IPS DF 6.9 (cell line): ENCODE data around the gene LRRFIP2.
"Not testable (repeated sequence)": the region's sequence is repeated elsewhere in the genome, so short reads cannot be mapped to it uniquely, and the experiment has no call there.

ENCODE experiments used
- DNase-seq: peaks from one replicate; pipeline ENCODE4 v3.0.0-alpha.2; 2013; ENCODE audit warnings: low read depth, low spot score
- H3K27ac ChIP-seq: one replicate; pipeline ENCODE4 v1.5.1; 2013; ENCODE audit warnings: low read length, control low read depth
- H3K27me3 ChIP-seq: 2 replicates; pipeline ENCODE4 v1.6.1; 2013; ENCODE audit warnings: mild to moderate bottlenecking, low read length; ENCODE audit not compliant: control insufficient read depth, insufficient read depth
- H3K36me3 ChIP-seq: 2 replicates; pipeline ENCODE4 v1.6.1; 2013; ENCODE audit warnings: low read length; ENCODE audit not compliant: control insufficient read depth, insufficient read depth
- H3K4me1 ChIP-seq: 2 replicates; pipeline ENCODE4 v1.6.1; 2013; ENCODE audit warnings: low read length; ENCODE audit not compliant: control insufficient read depth, insufficient read depth
- H3K4me3 ChIP-seq: 2 replicates; pipeline ENCODE4 v1.5.1; 2013; ENCODE audit warnings: mild to moderate bottlenecking, low read length
- H3K9me3 ChIP-seq: 2 replicates; pipeline ENCODE4 v1.6.1; 2013; ENCODE audit warnings: low read length, inconsistent platforms; ENCODE audit not compliant: control insufficient read depth, insufficient read depth
- WGBS: extraction: QIAGEN DNeasy Blood & Tissue Kit; methylation state at CpG from one replicate; pipeline ENCODE4 v1.1.7; 2013; ENCODE audit warnings: mixed read lengths, missing lambda C conversion rate; ENCODE audit not compliant: insufficient read length, insufficient coverage; 5-methylcytosine and 5-hydroxymethylcytosine counted together

Gene LRRFIP2, protein sequence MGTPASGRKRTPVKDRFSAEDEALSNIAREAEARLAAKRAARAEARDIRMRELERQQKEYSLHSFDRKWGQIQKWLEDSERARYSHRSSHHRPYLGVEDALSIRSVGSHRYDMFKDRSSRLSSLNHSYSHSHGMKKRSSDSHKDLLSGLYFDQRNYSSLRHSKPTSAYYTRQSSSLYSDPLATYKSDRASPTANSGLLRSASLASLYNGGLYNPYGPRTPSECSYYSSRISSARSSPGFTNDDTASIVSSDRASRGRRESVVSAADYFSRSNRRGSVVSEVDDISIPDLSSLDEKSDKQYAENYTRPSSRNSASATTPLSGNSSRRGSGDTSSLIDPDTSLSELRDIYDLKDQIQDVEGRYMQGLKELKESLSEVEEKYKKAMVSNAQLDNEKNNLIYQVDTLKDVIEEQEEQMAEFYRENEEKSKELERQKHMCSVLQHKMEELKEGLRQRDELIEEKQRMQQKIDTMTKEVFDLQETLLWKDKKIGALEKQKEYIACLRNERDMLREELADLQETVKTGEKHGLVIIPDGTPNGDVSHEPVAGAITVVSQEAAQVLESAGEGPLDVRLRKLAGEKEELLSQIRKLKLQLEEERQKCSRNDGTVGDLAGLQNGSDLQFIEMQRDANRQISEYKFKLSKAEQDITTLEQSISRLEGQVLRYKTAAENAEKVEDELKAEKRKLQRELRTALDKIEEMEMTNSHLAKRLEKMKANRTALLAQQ

GRCh38 chr3:37174532-37175126, at the start of gene LRRFIP2:
Gene LRRFIP2, minus strand, starts transcription at chr3:37174582. Its CDS starts 25,599 bp downstream, at chr3:37148983.
- H3K36me3 ChIP-seq, result no peaks in the 10 kb centered on the region
- H3K4me3 ChIP-seq, result peak within 1 kb of the TSS; percentile 90; the same call in 1 of the 2 replicates
- DNase-seq, result no peak
- 100% methylated on average over 1 of the region's 5 CpGs for WGBS
- H3K4me1 ChIP-seq, result no peaks in the 10 kb centered on the region
- H3K9me3 ChIP-seq, result no peaks in the 10 kb centered on the region
- H3K27me3 ChIP-seq, result no peaks in the 10 kb centered on the region
- H3K27ac ChIP-seq, result no peak within 1 kb of the TSS

DNA sequence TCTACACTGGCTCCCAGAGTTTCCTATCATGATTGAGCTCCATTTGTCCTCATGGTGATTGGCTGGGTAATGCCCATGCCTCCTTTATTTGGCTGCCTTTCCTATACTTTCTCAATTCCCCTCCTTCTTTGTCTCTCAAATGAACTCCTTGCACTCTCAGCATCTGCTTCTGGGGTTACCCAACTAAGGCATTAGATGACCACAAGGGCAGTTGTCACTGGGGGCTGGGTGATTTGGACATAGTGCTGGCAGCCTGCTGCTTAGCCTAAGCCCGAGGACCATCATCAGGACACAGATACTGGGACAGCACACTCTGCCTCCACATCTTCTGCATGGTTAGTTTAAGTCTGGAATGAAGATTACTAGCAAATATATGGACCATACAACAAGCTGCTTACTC, 49.2 kb upstream of the LRRFIP2 start:
- H3K27me3 ChIP-seq, result no peaks in the 10 kb centered on the region
- no peaks in the 10 kb centered on the region for H3K9me3 ChIP-seq
- H3K36me3 ChIP-seq, result no peaks in the 10 kb centered on the region
- H3K4me3 ChIP-seq, result no peak overlapping the region
- WGBS, result no CpG with 5 or more reads among the region's 1 CpG
- DNase-seq, result no peak
- no peaks in the 10 kb centered on the region for H3K4me1 ChIP-seq
- H3K27ac ChIP-seq, result no peak overlapping the region

DNA sequence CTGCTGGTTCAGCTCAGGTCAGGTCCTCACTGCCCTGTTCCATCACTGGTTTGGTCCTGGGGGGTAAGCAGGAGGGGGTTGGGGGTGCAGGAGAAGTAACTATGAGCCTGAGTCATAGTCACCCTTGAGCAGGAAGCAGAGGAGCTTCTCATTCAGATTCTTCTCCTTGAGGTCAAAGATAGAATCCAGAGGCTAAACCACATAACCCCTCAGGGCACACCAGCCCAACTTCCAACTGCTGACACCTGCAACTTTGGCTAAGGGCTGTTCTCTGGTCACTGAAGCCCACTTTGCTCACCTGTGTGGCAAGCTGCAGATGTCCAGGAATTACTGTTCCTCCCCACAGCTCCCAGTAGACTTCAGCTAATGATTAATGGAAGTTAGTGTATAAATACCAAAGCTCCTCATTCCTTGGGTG, 48.8 kb upstream of the LRRFIP2 start:
- Histone ChIP-seq H3K4me1 (no peaks in the 10 kb centered on the region), H3K27ac (no peak overlapping the region)
- DNase-seq, result no peak

GRCh38 chr3:37222542-37222941, 48.2 kb upstream of the LRRFIP2 start:
- not testable (repeated sequence) for H3K4me3 ChIP-seq, H3K36me3 ChIP-seq, H3K9me3 ChIP-seq, H3K27ac ChIP-seq, DNase-seq, H3K27me3 ChIP-seq, H3K4me1 ChIP-seq
- WGBS, result no CpG with 5 or more reads among the region's 2 CpGs

More for the DNA sequence above, 48.8 kb upstream of the LRRFIP2 start:
- no peak overlapping the region for H3K4me3 ChIP-seq
- H3K27me3 ChIP-seq, result no peaks in the 10 kb centered on the region
- H3K36me3 ChIP-seq, result no peaks in the 10 kb centered on the region
- H3K9me3 ChIP-seq, result no peaks in the 10 kb centered on the region

- Histone ChIP-seq H3K27ac (no peak overlapping the region), H3K4me1 (no peaks in the 10 kb centered on the region), H3K36me3 (no peaks in the 10 kb centered on the region), H3K27me3 (no peaks in the 10 kb centered on the region), H3K4me3 (no peak overlapping the region), H3K9me3 (no peaks in the 10 kb centered on the region)
- WGBS, result no CpG with 5 or more reads among the region's 1 CpG
- no peak for DNase-seq
These were observed 47.0 kb upstream of the LRRFIP2 start for GRCh38 chr3:37221407-37221806.

DNA sequence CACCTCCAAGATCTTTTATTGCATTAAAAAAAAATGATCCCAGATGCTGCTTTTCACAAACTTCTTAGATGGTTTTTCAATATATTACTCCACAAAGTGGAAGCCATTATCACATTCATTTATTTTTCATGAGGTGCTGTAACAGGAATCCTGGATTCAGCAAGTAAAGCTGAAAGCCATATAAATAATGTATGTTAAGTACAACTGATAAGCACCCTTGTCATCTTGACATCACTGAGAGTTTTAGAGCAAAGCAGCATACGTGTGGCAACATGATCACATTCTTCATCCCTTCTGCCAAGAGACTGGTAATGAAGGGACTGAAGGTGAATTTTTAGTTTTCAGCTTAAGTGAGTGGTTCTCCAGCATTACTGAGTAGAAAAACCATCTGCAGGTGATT, 44.9 kb upstream of the LRRFIP2 start:
- H3K27me3 ChIP-seq, result no peaks in the 10 kb centered on the region
- H3K9me3 ChIP-seq, result no peaks in the 10 kb centered on the region
- H3K4me1 ChIP-seq, result no peaks in the 10 kb centered on the region
- no peak overlapping the region for H3K27ac ChIP-seq
- no peaks in the 10 kb centered on the region for H3K36me3 ChIP-seq
- no peak overlapping the region for H3K4me3 ChIP-seq
- no peak for DNase-seq
- WGBS, result no CpG with 5 or more reads among the region's 1 CpG

DNA sequence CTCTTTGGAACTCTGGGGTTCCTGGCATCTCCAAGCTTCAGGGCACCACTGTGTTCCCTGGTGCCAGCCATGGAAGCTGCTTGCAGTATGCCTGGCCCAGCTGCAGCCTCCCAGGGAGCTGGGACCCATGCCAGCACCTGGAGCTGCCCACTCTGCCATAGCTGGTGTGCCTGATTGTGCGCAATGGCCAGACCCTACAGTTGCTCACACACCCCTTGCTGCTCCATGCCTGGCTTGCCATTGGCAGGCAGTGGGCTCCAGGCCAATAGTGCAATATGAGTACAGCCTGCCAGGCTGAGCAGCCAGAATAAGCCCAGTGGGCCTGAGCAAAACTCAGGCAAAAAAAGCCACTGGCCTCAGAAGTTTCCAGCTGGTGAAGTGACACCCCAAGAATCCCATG, 43.8 kb upstream of the LRRFIP2 start:
- H3K4me1 ChIP-seq, result no peaks in the 10 kb centered on the region

GRCh38 chr3:37217098-37217849, 42.9 kb upstream of the LRRFIP2 start:
- Histone ChIP-seq H3K4me1 (no peaks in the 10 kb centered on the region), H3K36me3 (no peaks in the 10 kb centered on the region), H3K27me3 (no peaks in the 10 kb centered on the region), H3K4me3 (no peak overlapping the region), H3K27ac (no peak overlapping the region), H3K9me3 (no peaks in the 10 kb centered on the region)
- WGBS, result no CpG with 5 or more reads among the region's 10 CpGs
- no peak for DNase-seq

More for the DNA sequence above, 43.8 kb upstream of the LRRFIP2 start:
- Histone ChIP-seq H3K27ac (no peak overlapping the region), H3K36me3 (no peaks in the 10 kb centered on the region), H3K9me3 (no peaks in the 10 kb centered on the region), H3K4me3 (no peak overlapping the region), H3K27me3 (no peaks in the 10 kb centered on the region)
- no CpG with 5 or more reads among the region's 1 CpG for WGBS
- no peak for DNase-seq

- WGBS, result no CpG with 5 or more reads among the region's 3 CpGs
- Histone ChIP-seq H3K36me3 (no peaks in the 10 kb centered on the region), H3K4me1 (no peaks in the 10 kb centered on the region), H3K9me3 (no peaks in the 10 kb centered on the region), H3K27me3 (no peaks in the 10 kb centered on the region), H3K4me3 (no peak overlapping the region), H3K27ac (no peak overlapping the region)
- no peak for DNase-seq
These were observed 42.3 kb upstream of the LRRFIP2 start for GRCh38 chr3:37216597-37217097.

GRCh38 chr3:37214076-37214475, 39.7 kb upstream of the LRRFIP2 start:
- no CpG with 5 or more reads among the region's 3 CpGs for WGBS
- no peaks in the 10 kb centered on the region for H3K36me3 ChIP-seq
- DNase-seq, result peak; percentile 9

More at GRCh38 chr3:37214076-37214475, 39.7 kb upstream of the LRRFIP2 start:
- no peaks in the 10 kb centered on the region for H3K27me3 ChIP-seq
- H3K9me3 ChIP-seq, result no peaks in the 10 kb centered on the region
- no peaks in the 10 kb centered on the region for H3K4me1 ChIP-seq
- no peak overlapping the region for H3K27ac ChIP-seq
- no peak overlapping the region for H3K4me3 ChIP-seq
